ENCODE data around the gene LBHD1.
"Not testable (repeated sequence)": the region's sequence is repeated elsewhere in the genome, so short reads cannot be mapped to it uniquely, and the experiment has no call there.

LBHD1 gene

GRCh38 chr11:62645671-62645945 is 26.5 kb downstream of the LBHD1 start:
- H3K4me3 Mint-ChIP-seq, result peak overlapping the region; percentile 94 to 100
- no peaks in the 10 kb centered on the region for H3K9me3 Mint-ChIP-seq
- DNase-seq, result no peak
- peaks cover 16 to 52% of the 10 kb centered on the region in 2 donors for H3K4me1 Mint-ChIP-seq
- peak overlapping the region; percentile 97 for H3K27ac Mint-ChIP-seq
- peak; percentile 3 for ATAC-seq (replicated peaks)
- peaks cover 21 to 25% of the 10 kb centered on the region in 2 donors for H3K36me3 Mint-ChIP-seq
- no peaks in the 10 kb centered on the region for H3K27me3 Mint-ChIP-seq

DNA sequence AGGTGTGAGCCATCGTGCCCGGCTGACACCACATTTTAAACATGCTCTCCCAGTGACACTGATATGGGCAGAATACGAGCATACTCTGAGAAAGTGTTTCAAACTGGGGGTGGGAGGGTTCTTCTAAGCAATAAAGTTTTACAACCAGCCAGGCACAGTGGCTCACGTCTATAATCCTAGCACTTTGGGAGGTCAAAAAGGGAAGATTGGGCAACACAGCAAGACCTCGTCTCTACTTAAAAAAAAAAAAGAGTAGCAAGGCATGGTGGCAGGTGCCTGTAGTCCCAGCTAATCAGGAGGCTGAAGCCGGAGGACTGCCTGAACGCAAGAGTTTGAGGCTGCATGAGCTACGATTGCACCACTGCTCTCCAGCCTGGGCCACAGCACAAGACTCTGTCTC is 27.8 kb downstream of the LBHD1 start:
- DNase-seq, result no peak
- Mint-ChIP-seq H3K27me3 (no peaks in the 10 kb centered on the region), H3K9me3 (no peaks in the 10 kb centered on the region), H3K4me3 (peak overlapping the region in 1 of 2 donors; percentile 25), H3K27ac (peak overlapping the region; percentile 42), H3K36me3 (peaks cover 22 to 28% of the 10 kb centered on the region in 2 donors), H3K4me1 (peaks cover 20 to 52% of the 10 kb centered on the region in 2 donors)
- no peak for ATAC-seq (replicated peaks)

DNA sequence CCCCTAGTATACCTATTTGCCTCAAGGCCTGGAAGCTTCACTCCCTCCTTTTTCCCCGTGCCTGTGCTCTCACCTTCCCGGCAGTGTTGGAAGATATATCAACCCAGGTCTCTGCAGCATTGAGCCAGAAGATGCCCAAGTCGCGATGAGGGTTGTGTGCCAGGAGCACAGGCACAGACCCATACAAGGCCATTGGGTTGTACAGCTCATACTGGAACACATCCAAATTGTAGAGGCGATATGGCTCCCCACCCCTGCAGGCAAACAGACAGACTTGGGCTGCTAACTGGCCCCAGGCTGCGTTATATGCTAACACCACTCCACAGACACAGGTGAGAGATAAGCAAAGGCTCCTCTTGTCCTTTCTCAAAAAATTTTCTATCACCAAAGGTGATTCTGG is 39.6 kb downstream of the LBHD1 start:
- Mint-ChIP-seq H3K27me3 (no peaks in the 10 kb centered on the region), H3K4me1 (peaks cover 4 to 6% of the 10 kb centered on the region in 2 donors), H3K4me3 (no peak overlapping the region), H3K36me3 (peaks cover 61 to 69% of the 10 kb centered on the region in 2 donors), H3K27ac (no peak overlapping the region), H3K9me3 (no peaks in the 10 kb centered on the region)
- no peak for DNase-seq
- no peak for ATAC-seq (replicated peaks)

DNA sequence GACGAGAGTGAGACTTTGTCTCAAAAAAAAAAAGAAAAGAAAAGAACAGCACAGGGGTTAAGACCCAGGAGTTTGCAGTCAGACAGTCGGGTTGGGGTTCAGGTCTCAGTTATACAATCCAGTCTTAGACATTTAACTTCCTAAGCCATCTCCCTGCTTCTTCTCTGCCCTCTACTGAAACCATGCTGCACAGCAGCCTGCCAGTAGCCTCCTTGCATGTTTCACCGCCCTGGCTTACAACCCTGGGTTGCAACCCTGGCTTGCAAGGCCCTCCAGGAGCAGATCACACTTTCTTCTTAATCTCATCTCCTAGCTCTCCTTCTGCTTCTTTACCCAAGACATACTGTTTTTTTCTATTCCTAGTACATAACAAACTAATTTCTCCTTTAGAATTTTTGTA is 44.4 kb downstream of the LBHD1 start:
- H3K27me3 Mint-ChIP-seq, result no peaks in the 10 kb centered on the region
- H3K4me3 Mint-ChIP-seq, result no peak overlapping the region
- no peaks in the 10 kb centered on the region for H3K9me3 Mint-ChIP-seq
- peaks cover 0 to 7% of the 10 kb centered on the region in 2 donors for H3K4me1 Mint-ChIP-seq
- peak overlapping the region; percentile 2 for H3K27ac Mint-ChIP-seq
- DNase-seq (no peak), ATAC-seq (replicated peaks) (no peak)
- H3K36me3 Mint-ChIP-seq, result peaks cover 46 to 68% of the 10 kb centered on the region in 2 donors

GRCh38 chr11:62622476-62623089 is 49.5 kb downstream of the LBHD1 start:
- Mint-ChIP-seq H3K9me3 (no peaks in the 10 kb centered on the region), H3K4me1 (peaks cover 6 to 32% of the 10 kb centered on the region in 2 donors), H3K27me3 (no peaks in the 10 kb centered on the region), H3K27ac (peak overlapping the region; percentile 98), H3K36me3 (peaks cover 16 to 41% of the 10 kb centered on the region in 2 donors), H3K4me3 (peak overlapping the region; percentile 93 to 96)
- DNase-seq (no peak), ATAC-seq (replicated peaks) (no peak)

DNA sequence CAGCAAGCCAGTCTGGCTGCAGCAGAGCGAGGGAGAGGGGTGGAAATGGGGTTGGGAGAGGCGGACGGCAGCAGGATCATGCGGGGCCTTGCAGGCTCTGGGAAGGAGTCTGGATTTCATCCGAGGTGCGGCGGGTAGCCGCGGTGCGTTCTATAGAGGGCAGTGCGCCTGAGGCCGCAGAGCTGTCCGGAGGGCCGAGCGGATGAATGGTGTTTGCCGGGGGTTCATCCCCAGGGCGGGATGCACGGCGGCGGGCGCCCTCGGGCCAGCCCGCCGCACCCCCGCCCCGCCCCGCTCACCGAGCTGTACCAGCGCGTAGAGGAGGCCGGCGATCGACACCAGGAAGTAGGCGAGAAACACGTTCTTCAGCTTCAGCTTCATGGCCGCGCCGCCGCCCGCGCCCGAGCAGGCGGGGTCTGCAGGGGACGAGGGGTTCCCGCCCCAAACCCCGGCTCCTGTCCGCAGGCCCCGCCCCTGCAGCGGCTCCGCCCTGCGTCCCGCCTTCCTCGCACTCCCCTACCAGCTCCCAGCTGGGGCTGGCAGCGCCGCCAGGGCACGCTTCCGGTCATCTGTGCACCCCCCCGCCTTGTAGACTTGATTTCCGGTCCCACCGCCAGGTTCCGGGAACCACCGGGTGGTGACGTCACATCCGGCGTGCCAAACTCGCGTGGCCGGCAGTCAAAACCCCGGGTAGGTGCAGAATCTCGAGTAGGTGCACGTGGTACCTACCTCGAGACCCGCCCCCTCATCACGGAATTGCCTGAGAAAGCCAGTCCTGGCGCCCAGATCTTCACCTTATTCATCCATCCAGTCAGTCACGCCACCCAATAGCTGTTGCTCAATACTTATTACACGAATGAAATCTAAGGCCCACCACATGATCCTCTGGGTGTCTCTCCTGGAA is 50.2 kb downstream of the LBHD1 start, which contains the start of gene B3GAT3:
TSS of gene B3GAT3 (minus strand) at position 420 of the 904 bp plus-strand sequence. CDS start at position 381, 39 bp downstream.
- H3K36me3 Mint-ChIP-seq, result peaks cover 20 to 37% of the 10 kb centered on the region in 2 donors
- DNase-seq (peak; percentile 99), ATAC-seq (replicated peaks) (peak; percentile 96 to 97)
- H3K9me3 Mint-ChIP-seq, result no peaks in the 10 kb centered on the region
- peak within 1 kb of the TSS; percentile 93 to 96 for H3K4me3 Mint-ChIP-seq
- H3K27me3 Mint-ChIP-seq, result no peaks in the 10 kb centered on the region
- peak within 1 kb of the TSS; percentile 98 for H3K27ac Mint-ChIP-seq
- peaks cover 6 to 32% of the 10 kb centered on the region in 2 donors for H3K4me1 Mint-ChIP-seq

DNA sequence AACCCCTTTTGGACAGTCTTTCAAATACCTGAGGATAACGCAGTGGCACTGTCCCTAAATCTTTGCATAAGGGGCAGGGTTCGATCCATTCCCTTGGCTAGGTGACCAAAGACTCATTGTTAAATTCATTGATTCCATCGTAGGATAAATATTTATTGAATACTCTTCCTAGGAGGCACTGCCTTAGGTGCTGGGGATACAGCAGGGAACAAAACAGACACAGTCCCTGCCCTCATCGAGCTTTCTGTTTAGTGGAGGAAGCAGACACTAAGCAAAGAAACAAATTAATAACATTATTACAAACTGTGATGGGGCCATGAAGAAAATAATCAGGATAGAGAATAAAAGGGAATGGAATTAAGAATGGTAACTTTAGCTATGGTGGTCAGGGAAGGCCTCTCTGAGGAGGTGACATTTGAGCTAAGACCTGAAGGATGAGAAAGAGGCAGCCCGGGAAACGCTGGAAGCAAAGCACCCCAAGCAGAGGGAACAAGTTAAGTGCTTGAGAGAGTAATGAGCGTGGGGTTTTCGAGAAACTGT is 51.0 kb downstream of the LBHD1 start:
- no peaks in the 10 kb centered on the region for H3K27me3 Mint-ChIP-seq
- peaks cover 10 to 32% of the 10 kb centered on the region in 2 donors for H3K4me1 Mint-ChIP-seq

GRCh38 chr11:62616957-62617356 is 55.1 kb downstream of the LBHD1 start:
- peaks cover 15 to 31% of the 10 kb centered on the region in 2 donors for H3K36me3 Mint-ChIP-seq
- not testable (repeated sequence) for H3K4me3 Mint-ChIP-seq; H3K27me3 Mint-ChIP-seq; H3K27ac Mint-ChIP-seq; H3K9me3 Mint-ChIP-seq; ATAC-seq (replicated peaks); DNase-seq
- H3K4me1 Mint-ChIP-seq, result peaks cover 12 to 36% of the 10 kb centered on the region in 2 donors

More for the DNA sequence above, 51.0 kb downstream of the LBHD1 start:
- ATAC-seq (replicated peaks), result no peak
- Mint-ChIP-seq H3K27ac (peak overlapping the region; percentile 94), H3K9me3 (no peaks in the 10 kb centered on the region), H3K36me3 (peaks cover 18 to 35% of the 10 kb centered on the region in 2 donors), H3K4me3 (peak overlapping the region; percentile 93 to 96)
- no peak for DNase-seq

DNA sequence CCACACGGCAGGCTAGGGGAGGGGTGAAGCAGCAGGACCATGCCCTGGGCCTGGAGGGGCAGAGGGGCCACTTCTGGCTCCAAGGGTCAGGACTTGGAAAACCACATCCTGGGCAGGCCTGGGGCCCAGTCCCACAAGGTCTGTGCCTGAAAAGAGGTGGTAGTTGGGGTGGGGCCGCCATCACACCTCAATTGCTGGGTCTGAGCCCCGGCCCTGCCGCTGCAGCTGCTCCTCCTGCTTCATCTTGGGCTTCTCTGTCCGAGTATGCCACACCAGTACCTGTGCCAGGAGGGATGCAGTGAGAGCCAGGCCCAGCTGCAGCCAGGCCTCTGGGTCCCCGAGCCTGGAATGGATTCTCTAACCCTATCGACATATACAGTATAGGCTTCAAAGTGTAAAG is 56.5 kb downstream of the LBHD1 start:
- ATAC-seq (replicated peaks) (no peak), DNase-seq (no peak)
- H3K4me1 Mint-ChIP-seq, result peaks cover 18 to 42% of the 10 kb centered on the region in 2 donors
- H3K4me3 Mint-ChIP-seq, result no peak overlapping the region
- H3K27ac Mint-ChIP-seq, result no peak overlapping the region
- H3K36me3 Mint-ChIP-seq, result peaks cover 18 to 30% of the 10 kb centered on the region in 2 donors
- no peaks in the 10 kb centered on the region for H3K9me3 Mint-ChIP-seq
- no peaks in the 10 kb centered on the region for H3K27me3 Mint-ChIP-seq

DNA sequence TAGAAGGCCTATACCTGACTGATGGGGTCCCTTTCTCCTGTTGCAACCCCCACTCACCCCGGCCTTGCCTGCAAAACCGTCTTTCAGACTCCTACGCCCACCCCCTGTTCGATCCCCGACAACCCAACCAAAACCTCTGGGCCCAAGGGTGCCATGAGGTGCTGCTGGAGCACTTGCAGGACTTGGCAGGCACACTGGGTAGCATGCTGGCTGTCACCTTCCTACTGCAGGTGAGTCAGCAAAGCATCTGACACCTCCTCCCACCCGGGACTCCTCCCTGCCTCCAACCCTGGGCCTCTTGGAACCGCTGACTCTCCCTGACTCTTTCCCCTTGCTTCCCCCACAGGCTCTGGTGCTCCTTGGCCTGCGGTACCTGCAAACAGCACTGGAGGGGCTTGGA is 57.8 kb downstream of the LBHD1 start:
- ATAC-seq (replicated peaks), result no peak
- no peak for DNase-seq
- Mint-ChIP-seq H3K27me3 (no peaks in the 10 kb centered on the region), H3K4me3 (no peak overlapping the region), H3K4me1 (peaks cover 24 to 44% of the 10 kb centered on the region in 2 donors), H3K27ac (peak overlapping the region; percentile 78), H3K9me3 (no peaks in the 10 kb centered on the region), H3K36me3 (peaks cover 23 to 40% of the 10 kb centered on the region in 2 donors)

DNA sequence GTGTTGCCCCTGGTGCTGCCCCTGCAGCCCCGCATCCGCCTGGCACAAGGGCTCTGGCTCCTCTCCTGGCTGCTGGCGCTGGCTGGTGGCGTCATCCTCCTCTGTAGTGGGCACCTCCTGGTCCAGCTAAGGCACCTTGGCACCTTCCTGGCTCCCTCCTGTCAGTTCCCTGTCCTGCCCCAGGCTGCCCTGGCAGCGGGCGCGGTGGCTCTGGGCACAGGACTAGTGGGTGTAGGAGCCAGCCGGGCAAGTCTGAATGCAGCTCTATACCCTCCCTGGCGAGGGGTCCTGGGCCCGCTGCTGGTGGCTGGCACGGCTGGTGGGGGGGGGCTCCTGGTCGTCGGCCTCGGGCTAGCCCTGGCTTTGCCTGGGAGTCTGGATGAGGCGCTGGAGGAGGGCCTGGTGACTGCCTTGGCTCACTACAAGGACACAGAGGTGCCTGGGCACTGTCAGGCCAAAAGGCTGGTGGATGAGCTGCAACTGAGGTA is 58.7 kb downstream of the LBHD1 start:
- no peaks in the 10 kb centered on the region for H3K27me3 Mint-ChIP-seq
- no peak for DNase-seq
- H3K4me3 Mint-ChIP-seq, result peak overlapping the region; percentile 32 to 75
- no peak overlapping the region for H3K27ac Mint-ChIP-seq
- peaks cover 30 to 47% of the 10 kb centered on the region in 2 donors for H3K4me1 Mint-ChIP-seq
- H3K9me3 Mint-ChIP-seq, result no peaks in the 10 kb centered on the region
- ATAC-seq (replicated peaks), result no peak
- peaks cover 25 to 42% of the 10 kb centered on the region in 2 donors for H3K36me3 Mint-ChIP-seq

Data from stimulated activated naive B cell treated with anti-CD40 and anti-IgM and Interleukin-4, amounts not matched to agents 10 μg/mL and 1 μg/mL and 100 μg/mL, for 72 hours (primary cell).